Fibroblast of mammary gland (primary cell): ENCODE measurements around the gene MXD4.

Experiments used
- DNase-seq: peaks from one replicate; pipeline ENCODE4 v3.0.0-alpha.2; 2010; ENCODE audit warnings: low read depth
- H3K4me3 ChIP-seq: 2 replicates; pipeline ENCODE4 v1.5.1; 2011; ENCODE audit warnings: low read depth, mild to moderate bottlenecking, low read length, moderate library complexity; ENCODE audit not compliant: control insufficient read depth
- CTCF ChIP-seq: conservative IDR thresholded peaks from 2 replicates; pipeline ENCODE4 v1.5.1; 2011; ENCODE audit warnings: low read depth, low read length, inconsistent platforms; ENCODE audit not compliant: control insufficient read depth, insufficient read depth

MXD4 gene

GRCh38 chr4:2274320-2275043 lies 12.6 kb upstream of the MXD4 start:
- DNase-seq, result no peak
- no peak overlapping the region for H3K4me3 ChIP-seq
- no peak for TF ChIP-seq CTCF

GRCh38 chr4:2273657-2274319 lies 11.9 kb upstream of the MXD4 start:
- no peak overlapping the region for H3K4me3 ChIP-seq
- DNase-seq, result no peak
- no peak for TF ChIP-seq CTCF

- no peak for TF ChIP-seq CTCF
- no peak for DNase-seq
- H3K4me3 ChIP-seq, result no peak overlapping the region
Measured at GRCh38 chr4:2273221-2273620, 11.3 kb upstream of the MXD4 start.

GRCh38 chr4:2272828-2273120 lies 10.9 kb upstream of the MXD4 start:
- no peak for TF ChIP-seq CTCF
- no peak for DNase-seq
- H3K4me3 ChIP-seq, result no peak overlapping the region

GRCh38 chr4:2272026-2272827 lies 10.3 kb upstream of the MXD4 start:
- H3K4me3 ChIP-seq, result no peak overlapping the region
- no peak for DNase-seq
- TF ChIP-seq CTCF, result no peak

GRCh38 chr4:2271279-2272025 lies 9.5 kb upstream of the MXD4 start:
- no peak for DNase-seq
- TF ChIP-seq CTCF, result no peak
- no peak overlapping the region for H3K4me3 ChIP-seq
